SK-N-SH (cell line): Measurements from ENCODE around the gene ANKRD44. TPM values are rescaled to one million over a fixed set of nuclear protein-coding genes. Genes with fewer than 3 reads are reported as not detected.

Source experiments
- CTCF ChIA-PET: fragments of 300-600, 350-600 bp; formaldehyde crosslinking; extraction: SDS; loops from one replicate; lab custom pipeline; 2021; lab: Yijun Ruan, JAX
- POLR2A ChIA-PET: fragments of 350-600 bp; sonication (Branson Sonifier 250); formaldehyde crosslinking; extraction: SDS; loops from one replicate; lab custom pipeline; 2020; ENCODE audit warnings: antibody characterized with exemption, inconsistent platforms; lab: Yijun Ruan, JAX
- DNase-seq: peaks from one replicate; pipeline ENCODE4 v3.0.0; 2012
- H2AFZ ChIP-seq: fragments of 200-600 bp; sonication (generic); 2 replicates; pipeline ENCODE4 v1.8.1; 2016; ENCODE audit warnings: antibody characterized with exemption, mild to moderate bottlenecking, low read depth
- H3F3A ChIP-seq: fragments of 200-600 bp; sonication (generic); replicated peaks from 2 replicates; pipeline ENCODE3; 2016; ENCODE audit warnings: antibody characterized with exemption, mild to moderate bottlenecking; ENCODE audit not compliant: insufficient read depth
- H3K27ac ChIP-seq, 2 experiments: fragments of 200-500 bp in 1 of 2; fragments of 200-600 bp in 1 of 2; sonication (Bioruptor generic) in 1 of 2; sonication (generic), shearing (Covaris generic) in 1 of 2; 2 replicates each; pipeline versions ENCODE4 v1.5.1 to v1.6.1; 2014 to 2016; ENCODE audit warnings: low read depth in 2 of 2, inconsistent platforms in 1 of 2, low read length in 1 of 2, mild to moderate bottlenecking in 1 of 2, mixed read lengths in 1 of 2
- H3K27me3 ChIP-seq: fragments of 200-600 bp; sonication (generic), shearing (Covaris generic); 2 replicates; pipeline ENCODE4 v1.6.1; 2016; ENCODE audit warnings: mixed run types; ENCODE audit not compliant: insufficient read depth
- H3K36me3 ChIP-seq, 2 experiments: fragments of 200-500 bp in 1 of 2; fragments of 200-600 bp in 1 of 2; sonication (Bioruptor generic) in 1 of 2; sonication (generic) in 1 of 2; replicated peaks in 1 of 2; 2 replicates each; pipeline versions ENCODE3 to v1.5.1; 2014 to 2016; ENCODE audit warnings: low read length in 1 of 2, mild to moderate bottlenecking in 1 of 2; ENCODE audit not compliant: insufficient read depth in 2 of 2, control insufficient read depth in 1 of 2
- H3K4me1 ChIP-seq, 2 experiments: fragments of 200-500 bp in 1 of 2; fragments of 200-600 bp in 1 of 2; sonication (Bioruptor generic) in 1 of 2; sonication (generic), shearing (Covaris generic) in 1 of 2; 2 replicates each; pipeline versions ENCODE4 v1.5.1 to v1.6.1; 2014 to 2016; ENCODE audit warnings: low read depth in 1 of 2, low read length in 1 of 2, mixed run types in 1 of 2; ENCODE audit not compliant: insufficient read depth in 2 of 2, control insufficient read depth in 1 of 2
- H3K4me2 ChIP-seq: fragments of 200-600 bp; sonication (generic), shearing (Covaris generic); 2 replicates; pipeline ENCODE4 v1.6.1; 2017; ENCODE audit warnings: mixed run types
- H3K4me3 ChIP-seq, 2 experiments: fragments of 200-500 bp in 1 of 2; fragments of 200-600 bp in 1 of 2; sonication (Bioruptor generic) in 1 of 2; sonication (generic), shearing (Covaris generic) in 1 of 2; 2 replicates each; pipeline versions ENCODE4 v1.5.1 to v1.8.1; 2014 to 2016; ENCODE audit warnings: low read depth in 2 of 2, inconsistent platforms in 1 of 2, low read length in 1 of 2, mild to moderate bottlenecking in 1 of 2, mixed read lengths in 1 of 2, moderate library complexity in 1 of 2
- H3K79me2 ChIP-seq: fragments of 200-600 bp; sonication (generic); 2 replicates; pipeline ENCODE4 v1.8.1; 2017; ENCODE audit warnings: mild to moderate bottlenecking; ENCODE audit not compliant: insufficient read depth
- H3K9ac ChIP-seq: fragments of 200-600 bp; sonication (generic); 2 replicates; pipeline ENCODE4 v1.6.1; 2017; ENCODE audit warnings: mixed run types
- H3K9me2 ChIP-seq: fragments of 200-600 bp; sonication (generic); 2 replicates; pipeline ENCODE4 v1.6.1; 2017; ENCODE audit warnings: mixed run types
- H3K9me3 ChIP-seq: fragments of 200-600 bp; sonication (generic); 2 replicates; pipeline ENCODE4 v1.6.1; 2017; ENCODE audit warnings: mixed run types, mild to moderate bottlenecking, moderate library complexity
- H4K20me1 ChIP-seq: fragments of 200-600 bp; sonication (generic); 2 replicates; pipeline ENCODE4 v1.6.1; 2017; ENCODE audit warnings: mild to moderate bottlenecking, mixed run types; ENCODE audit not compliant: insufficient read depth
- CHD2 ChIP-seq: fragments of 150-350 bp; IDR thresholded peaks from 2 replicates; pipeline ENCODE4 v1.6.1; 2018; ENCODE audit warnings: low read length; ENCODE audit not compliant: partially characterized antibody
- EP300 ChIP-seq, 2 experiments: IDR thresholded peaks; 2 replicates each; pipeline versions ENCODE4 v1.4.0 to v1.6.1; 2012; ENCODE audit warnings: borderline replicate concordance in 1 of 2, low read depth in 1 of 2, low read length in 1 of 2
- EZH2phosphoT487 ChIP-seq: fragments of 200-600 bp; sonication (generic); IDR thresholded peaks from 2 replicates; pipeline ENCODE4 v1.6.1; 2017; ENCODE audit warnings: low read depth, mixed run types, mild to moderate bottlenecking, antibody characterized with exemption, moderate library complexity, borderline replicate concordance
- FOSL2 ChIP-seq: IDR thresholded peaks from 2 replicates; pipeline ENCODE4 v1.4.0; 2012; ENCODE audit warnings: low read depth, mild to moderate bottlenecking, moderate library complexity, borderline replicate concordance
- FOXJ3 ChIP-seq: sonication (generic); formaldehyde crosslinking; IDR thresholded peaks from 2 replicates; pipeline ENCODE4 v1.5.1; 2020; ENCODE audit warnings: mild to moderate bottlenecking, missing genetic modification reagents
- GATA2 ChIP-seq: sonication (generic); formaldehyde crosslinking; IDR thresholded peaks from 2 replicates; pipeline ENCODE4 v1.5.0; 2020; ENCODE audit warnings: mild to moderate bottlenecking, missing genetic modification reagents
- MEF2A ChIP-seq: IDR thresholded peaks from 2 replicates; pipeline ENCODE4 v1.4.0; 2012; ENCODE audit warnings: low read depth, borderline replicate concordance
- NRF1 ChIP-seq: IDR thresholded peaks from 2 replicates; pipeline ENCODE4 v1.6.1; 2012; ENCODE audit warnings: low read depth, mild to moderate bottlenecking, low read length
- POLR2AphosphoS5 ChIP-seq: IDR thresholded peaks from 2 replicates; pipeline ENCODE4 v1.6.1; 2012; ENCODE audit warnings: low read depth, low read length
- RCOR1 ChIP-seq: fragments of 150-350 bp; IDR thresholded peaks from 2 replicates; pipeline ENCODE4 v1.6.1; 2017; ENCODE audit warnings: antibody characterized with exemption, low read length
- RFX5 ChIP-seq: IDR thresholded peaks from 2 replicates; pipeline ENCODE4 v1.6.1; 2012; ENCODE audit warnings: mild to moderate bottlenecking, improper control_type of control experiment, low read length
- RXRA ChIP-seq: IDR thresholded peaks from 2 replicates; pipeline ENCODE4 v1.4.0; 2012; ENCODE audit warnings: low read depth, mild to moderate bottlenecking, borderline replicate concordance
- SIN3A ChIP-seq: IDR thresholded peaks from 2 replicates; pipeline ENCODE4 v1.6.1; 2012; ENCODE audit warnings: low read depth, mild to moderate bottlenecking, low read length, moderate library complexity, borderline replicate concordance
- SMC3 ChIP-seq: IDR thresholded peaks from 2 replicates; pipeline ENCODE4 v1.6.1; 2012; ENCODE audit warnings: low read depth, low read length, improper control_type of control experiment
- TCF12 ChIP-seq: IDR thresholded peaks from 2 replicates; pipeline ENCODE4 v1.4.0; 2012
- WGBS: methylation state at CpG from one replicate; pipeline ENCODE4 v1.1.6; 2017; ENCODE audit warnings: low lambda C conversion rate; 5-methylcytosine and 5-hydroxymethylcytosine counted together
- polyA plus RNA-seq, 3 experiments: library from polyadenylated mRNA; depleted of rRNA; stranded (reverse); fragments of >200 nt; gene quantifications; 2 replicates each; pipeline ENCODE4 v1.2.3, GENCODE V29; 2012
- TF ChIP-seq, protein P1 (sequence below): IDR thresholded peaks from 2 replicates; pipeline ENCODE4 v1.4.0; 2012; ENCODE audit warnings: low read depth, borderline replicate concordance
- TF ChIP-seq, protein P2 (sequence below): IDR thresholded peaks from 2 replicates; pipeline ENCODE4; 2012
- TF ChIP-seq, protein P3 (sequence below): fragments of 150-350 bp; IDR thresholded peaks from 2 replicates; pipeline ENCODE4 v1.6.1; 2016; ENCODE audit warnings: mild to moderate bottlenecking, low read depth, low read length
- TF ChIP-seq, protein P4 (sequence below): IDR thresholded peaks from 2 replicates; pipeline ENCODE4 v1.6.1; 2012; ENCODE audit warnings: mild to moderate bottlenecking, low read depth, low read length, moderate library complexity

Gene ANKRD44
- polyA plus RNA-seq, 1 of the 3 experiments (the other 2 are of a cell fraction), result 12.5 TPM

DNA sequence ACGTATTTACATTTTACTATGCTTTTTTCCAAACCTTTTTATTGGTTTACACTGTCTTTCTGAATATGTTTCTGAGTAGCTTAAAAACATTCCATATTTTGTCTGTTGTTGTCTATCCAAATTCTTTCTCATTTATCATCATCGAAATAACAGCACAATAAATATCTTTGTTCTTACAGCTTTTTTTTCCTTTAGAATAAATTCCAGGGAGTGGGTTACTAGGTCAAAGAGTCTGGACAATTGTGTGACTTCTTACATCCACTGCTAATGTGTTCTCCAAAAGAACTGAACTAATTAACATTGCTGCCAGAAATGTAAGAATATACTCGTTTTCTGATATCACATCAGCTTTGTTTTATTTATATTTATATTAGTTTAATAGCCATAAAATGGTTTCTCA is 59.4 kb downstream of the ANKRD44 start (continued):
- TF ChIP-seq, protein P1, sequence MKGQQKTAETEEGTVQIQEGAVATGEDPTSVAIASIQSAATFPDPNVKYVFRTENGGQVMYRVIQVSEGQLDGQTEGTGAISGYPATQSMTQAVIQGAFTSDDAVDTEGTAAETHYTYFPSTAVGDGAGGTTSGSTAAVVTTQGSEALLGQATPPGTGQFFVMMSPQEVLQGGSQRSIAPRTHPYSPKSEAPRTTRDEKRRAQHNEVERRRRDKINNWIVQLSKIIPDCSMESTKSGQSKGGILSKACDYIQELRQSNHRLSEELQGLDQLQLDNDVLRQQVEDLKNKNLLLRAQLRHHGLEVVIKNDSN, result no peak
- TF ChIP-seq NRF1, result no peak
- no peak for TF ChIP-seq SIN3A

DNA sequence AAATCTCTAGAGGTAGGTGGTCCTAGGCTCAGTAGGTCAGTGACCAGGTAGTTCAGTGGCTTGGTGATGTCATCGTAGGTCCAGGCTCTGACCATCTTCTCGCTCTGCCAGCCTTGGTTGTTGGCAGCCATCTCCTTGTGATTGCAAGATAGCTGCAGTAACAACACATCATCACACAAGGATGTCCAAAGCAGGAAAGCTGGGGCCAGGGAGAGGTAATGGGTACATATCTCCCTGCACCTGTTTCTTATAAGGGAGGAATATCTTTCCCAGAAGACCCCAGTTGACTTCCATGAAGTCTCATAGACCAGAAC is 60.5 kb downstream of the ANKRD44 start:
- CTCF ChIA-PET, result interaction anchor here (0.8 to 2.0 kb wide), 5 partner anchors 28 to 137 kb away, joined by 3 to 10 read pairs (median 4); no protein-coding TSS in a partner anchor

More for the DNA sequence above, 60.5 kb downstream of the ANKRD44 start:
- Histone ChIP-seq H3K4me3 (no peak overlapping the region), H4K20me1 (no peaks in the 10 kb centered on the region), H3K9ac (no peak overlapping the region), H3K79me2 (no peaks in the 10 kb centered on the region), H3K4me1 (peaks cover 12 to 41% of the 10 kb centered on the region in 2 experiments; a peak in 2 of 4 replicates), H2AFZ (no peak overlapping the region), H3K27me3 (no peaks in the 10 kb centered on the region), H3K4me2 (no peak overlapping the region), H3K27ac (peak overlapping the region in 1 of 2 experiments; percentile 75; a peak in 2 of 4 replicates), H3K9me3 (no peaks in the 10 kb centered on the region), H3F3A (peaks cover 4% of the 10 kb centered on the region), H3K36me3 (no peaks in the 10 kb centered on the region), H3K9me2 (no peaks in the 10 kb centered on the region)
- no peak for TF ChIP-seq EZH2phosphoT487
- no peak for TF ChIP-seq EP300 (IDR thresholded peaks at IDR 0.05; ENCODE audit: borderline replicate concordance in 1 of 2, low read depth in 1 of 2, low read length in 1 of 2)
- TF ChIP-seq RFX5, result no peak
- no peak for TF ChIP-seq MEF2A
- TF ChIP-seq FOXJ3 (CRISPR knock-in tag), result no peak
- TF ChIP-seq, protein P2, sequence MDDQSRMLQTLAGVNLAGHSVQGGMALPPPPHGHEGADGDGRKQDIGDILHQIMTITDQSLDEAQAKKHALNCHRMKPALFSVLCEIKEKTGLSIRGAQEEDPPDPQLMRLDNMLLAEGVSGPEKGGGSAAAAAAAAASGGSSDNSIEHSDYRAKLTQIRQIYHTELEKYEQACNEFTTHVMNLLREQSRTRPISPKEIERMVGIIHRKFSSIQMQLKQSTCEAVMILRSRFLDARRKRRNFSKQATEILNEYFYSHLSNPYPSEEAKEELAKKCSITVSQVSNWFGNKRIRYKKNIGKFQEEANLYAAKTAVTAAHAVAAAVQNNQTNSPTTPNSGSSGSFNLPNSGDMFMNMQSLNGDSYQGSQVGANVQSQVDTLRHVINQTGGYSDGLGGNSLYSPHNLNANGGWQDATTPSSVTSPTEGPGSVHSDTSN, result no peak
- TF ChIP-seq, protein P3, sequence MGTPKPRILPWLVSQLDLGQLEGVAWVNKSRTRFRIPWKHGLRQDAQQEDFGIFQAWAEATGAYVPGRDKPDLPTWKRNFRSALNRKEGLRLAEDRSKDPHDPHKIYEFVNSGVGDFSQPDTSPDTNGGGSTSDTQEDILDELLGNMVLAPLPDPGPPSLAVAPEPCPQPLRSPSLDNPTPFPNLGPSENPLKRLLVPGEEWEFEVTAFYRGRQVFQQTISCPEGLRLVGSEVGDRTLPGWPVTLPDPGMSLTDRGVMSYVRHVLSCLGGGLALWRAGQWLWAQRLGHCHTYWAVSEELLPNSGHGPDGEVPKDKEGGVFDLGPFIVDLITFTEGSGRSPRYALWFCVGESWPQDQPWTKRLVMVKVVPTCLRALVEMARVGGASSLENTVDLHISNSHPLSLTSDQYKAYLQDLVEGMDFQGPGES, result no peak
- no peak for TF ChIP-seq SIN3A
- no peak for TF ChIP-seq TCF12
- no peak for TF ChIP-seq RXRA
- no peak for TF ChIP-seq GATA2
- no peak for TF ChIP-seq POLR2AphosphoS5
- TF ChIP-seq RCOR1, result no peak
- TF ChIP-seq FOSL2, result no peak
- TF ChIP-seq, protein P4, sequence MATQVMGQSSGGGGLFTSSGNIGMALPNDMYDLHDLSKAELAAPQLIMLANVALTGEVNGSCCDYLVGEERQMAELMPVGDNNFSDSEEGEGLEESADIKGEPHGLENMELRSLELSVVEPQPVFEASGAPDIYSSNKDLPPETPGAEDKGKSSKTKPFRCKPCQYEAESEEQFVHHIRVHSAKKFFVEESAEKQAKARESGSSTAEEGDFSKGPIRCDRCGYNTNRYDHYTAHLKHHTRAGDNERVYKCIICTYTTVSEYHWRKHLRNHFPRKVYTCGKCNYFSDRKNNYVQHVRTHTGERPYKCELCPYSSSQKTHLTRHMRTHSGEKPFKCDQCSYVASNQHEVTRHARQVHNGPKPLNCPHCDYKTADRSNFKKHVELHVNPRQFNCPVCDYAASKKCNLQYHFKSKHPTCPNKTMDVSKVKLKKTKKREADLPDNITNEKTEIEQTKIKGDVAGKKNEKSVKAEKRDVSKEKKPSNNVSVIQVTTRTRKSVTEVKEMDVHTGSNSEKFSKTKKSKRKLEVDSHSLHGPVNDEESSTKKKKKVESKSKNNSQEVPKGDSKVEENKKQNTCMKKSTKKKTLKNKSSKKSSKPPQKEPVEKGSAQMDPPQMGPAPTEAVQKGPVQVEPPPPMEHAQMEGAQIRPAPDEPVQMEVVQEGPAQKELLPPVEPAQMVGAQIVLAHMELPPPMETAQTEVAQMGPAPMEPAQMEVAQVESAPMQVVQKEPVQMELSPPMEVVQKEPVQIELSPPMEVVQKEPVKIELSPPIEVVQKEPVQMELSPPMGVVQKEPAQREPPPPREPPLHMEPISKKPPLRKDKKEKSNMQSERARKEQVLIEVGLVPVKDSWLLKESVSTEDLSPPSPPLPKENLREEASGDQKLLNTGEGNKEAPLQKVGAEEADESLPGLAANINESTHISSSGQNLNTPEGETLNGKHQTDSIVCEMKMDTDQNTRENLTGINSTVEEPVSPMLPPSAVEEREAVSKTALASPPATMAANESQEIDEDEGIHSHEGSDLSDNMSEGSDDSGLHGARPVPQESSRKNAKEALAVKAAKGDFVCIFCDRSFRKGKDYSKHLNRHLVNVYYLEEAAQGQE, result no peak
- TF ChIP-seq SMC3, result no peak
- no peak for TF ChIP-seq CHD2
- POLR2A ChIA-PET, result no interaction called here
- 87% methylated on average over 2 of the region's 2 CpGs for WGBS
- DNase-seq, result no peak
